HG03460 (cell line): Measurements from ENCODE around the gene HOXA3.

Experiments
- ATAC-seq: cut with Tn5 transposase; IDR thresholded peaks from one replicate; pipeline ENCODE4 v1.9.1; 2021; ENCODE audit not compliant: unreplicated experiment

The HOXA3 gene

GRCh38 chr7:27145914-27146412, 6.4 kb downstream of the HOXA3 start:
- ATAC-seq = no peak

- no peak for ATAC-seq
Measured at GRCh38 chr7:27145165-27145913, 7.0 kb downstream of the HOXA3 start.

GRCh38 chr7:27144781-27145164, 7.6 kb downstream of the HOXA3 start:
- ATAC-seq = no peak

GRCh38 chr7:27143950-27144780, 8.2 kb downstream of the HOXA3 start:
- ATAC-seq = no peak

GRCh38 chr7:27143023-27143949, 9.1 kb downstream of the HOXA3 start, which contains the start of gene HOXA5:
TSS of gene HOXA5 (minus strand) at chr7:27143681. CDS start at chr7:27143607, 74 bp downstream.
- ATAC-seq = no peak

- no peak for ATAC-seq
Measured at GRCh38 chr7:27142580-27143022, 9.8 kb downstream of the HOXA3 start.

- ATAC-seq = no peak
Measured at GRCh38 chr7:27141923-27142579, 10.3 kb downstream of the HOXA3 start.

GRCh38 chr7:27141137-27141922, 11.1 kb downstream of the HOXA3 start:
- ATAC-seq = no peak

- no peak for ATAC-seq
Measured at GRCh38 chr7:27140126-27140857, 12.1 kb downstream of the HOXA3 start.

- ATAC-seq = no peak
Measured at GRCh38 chr7:27139334-27140125, 12.9 kb downstream of the HOXA3 start.

- ATAC-seq = no peak
Measured at GRCh38 chr7:27138985-27139333, 13.4 kb downstream of the HOXA3 start.

- ATAC-seq = no peak
Measured at GRCh38 chr7:27138472-27138871, 13.9 kb downstream of the HOXA3 start.

GRCh38 chr7:27137640-27138315, 14.6 kb downstream of the HOXA3 start:
- no peak for ATAC-seq

GRCh38 chr7:27134392-27134791, 18.0 kb downstream of the HOXA3 start:
- ATAC-seq = no peak

- ATAC-seq = no peak
Measured at GRCh38 chr7:27133409-27134231, 18.8 kb downstream of the HOXA3 start.

- no peak for ATAC-seq
Measured at GRCh38 chr7:27132978-27133377, 19.4 kb downstream of the HOXA3 start.

- no peak for ATAC-seq
Measured at GRCh38 chr7:27132214-27132613, 20.2 kb downstream of the HOXA3 start.
